GM12878 (cell line): Measurements from ENCODE around the gene ZNF543. TPM values are rescaled to one million over a fixed set of nuclear protein-coding genes. Genes with fewer than 3 reads are reported as not detected.

Experiments
- ATAC-seq: fragments of 200-7000 bp; cut with Tn5 transposase; 3 replicates; pipeline ENCODE4 v1.9.1; 2020; ENCODE audit warnings: mild to moderate bottlenecking, moderate library complexity
- BruUV-seq: library from RNA; stranded (reverse); fragments of 400-500 nt; replicated peaks from 2 replicates; lab custom pipeline; 2021; lab: Mats Ljungman, UMichigan
- CTCF ChIA-PET: fragments of 300-600 bp; sonication (Branson Sonifier 250); formaldehyde crosslinking; extraction: SDS; loops from one replicate; lab custom pipeline; 2021; ENCODE audit warnings: inconsistent platforms; lab: Yijun Ruan, JAX
- POLR2A ChIA-PET: fragments of 350-600 bp; formaldehyde crosslinking; extraction: SDS; loops from one replicate; lab custom pipeline; 2021; ENCODE audit warnings: inconsistent platforms; lab: Charles Lee
- RAD21 ChIA-PET: fragments of 300-600 bp; sonication (Branson Sonifier 250); formaldehyde crosslinking; loops from one replicate; lab custom pipeline; 2023; ENCODE audit warnings: antibody characterized with exemption; ENCODE audit not compliant: unreplicated experiment; lab: Charles Lee
- SMC1A ChIA-PET: fragments of 300-600 bp; sonication (Branson Sonifier 250); formaldehyde crosslinking; loops from one replicate; lab custom pipeline; 2023; ENCODE audit not compliant: unreplicated experiment, uncharacterized antibody; lab: Charles Lee
- DNase-seq: peaks from one replicate; pipeline ENCODE4 v3.0.0-alpha.2; 2011; ENCODE audit warnings: low read depth, low spot score
- FAIRE-seq: peaks from 3 replicates; lab custom pipeline; 2011; peaks lifted over from hg19 to GRCh38; lab: Jason Lieb, UNC
- H2AFZ ChIP-seq: 2 replicates; pipeline ENCODE4 v1.6.0; 2011; ENCODE audit warnings: low read depth, low read length, control low read depth; ENCODE audit not compliant: control insufficient read depth
- H3K27ac ChIP-seq: 2 replicates; pipeline ENCODE4 v1.5.1; 2011; ENCODE audit warnings: control low read depth; ENCODE audit not compliant: control insufficient read depth, insufficient read depth
- H3K27me3 ChIP-seq, 2 experiments: replicated peaks in 1 of 2; 2 replicates each; pipeline versions ENCODE4 v1.6.0 to v1.6.1; 2011; ENCODE audit warnings: low read length in 1 of 2; ENCODE audit not compliant: control insufficient read depth in 2 of 2, insufficient read depth in 2 of 2
- H3K36me3 ChIP-seq, 2 experiments: 2 replicates each; pipeline ENCODE4 v1.5.1; 2011; ENCODE audit warnings: low read length in 1 of 2; ENCODE audit not compliant: control insufficient read depth in 2 of 2, insufficient read depth in 2 of 2
- H3K4me1 ChIP-seq: 2 replicates; pipeline ENCODE4 v1.6.1; 2011; ENCODE audit warnings: mild to moderate bottlenecking, low read length, moderate library complexity, mixed read lengths; ENCODE audit not compliant: control insufficient read depth, insufficient read depth
- H3K4me2 ChIP-seq: 2 replicates; pipeline ENCODE4 v1.6.0; 2011; ENCODE audit warnings: control low read depth; ENCODE audit not compliant: control insufficient read depth, insufficient read depth
- H3K4me3 ChIP-seq: fragments of 200-600 bp; sonication (generic); 2 replicates; pipeline ENCODE4 v1.5.1; 2016
- H3K79me2 ChIP-seq: 2 replicates; pipeline ENCODE4 v1.6.0; 2011; ENCODE audit warnings: low read length; ENCODE audit not compliant: control insufficient read depth, insufficient read depth
- H3K9ac ChIP-seq: 2 replicates; pipeline ENCODE4 v1.8.0; 2011; ENCODE audit warnings: low read length, control low read depth, mixed read lengths; ENCODE audit not compliant: control insufficient read depth, insufficient read depth
- H3K9me3 ChIP-seq: replicated peaks from 3 replicates; pipeline ENCODE4 v1.5.1; 2011; ENCODE audit warnings: mild to moderate bottlenecking, low read length; ENCODE audit not compliant: control insufficient read depth, insufficient read depth
- H4K20me1 ChIP-seq: 2 replicates; pipeline ENCODE4 v1.6.0; 2011; ENCODE audit not compliant: control insufficient read depth, insufficient read depth
- CHD2 ChIP-seq: IDR thresholded peaks from 2 replicates; pipeline ENCODE4 v1.6.1; 2011; ENCODE audit warnings: low read depth, low read length, improper control_type of control experiment, borderline replicate concordance
- CHD4 ChIP-seq: fragments of 200-600 bp; sonication (generic); IDR thresholded peaks from 2 replicates; pipeline ENCODE4 v1.6.1; 2016; ENCODE audit warnings: mild to moderate bottlenecking
- EED ChIP-seq: sonication (generic); IDR thresholded peaks from 2 replicates; pipeline ENCODE4 v1.6.1; 2016; ENCODE audit warnings: antibody characterized with exemption, low read depth
- FOXK2 ChIP-seq: fragments of 450-650 bp; IDR thresholded peaks from 2 replicates; pipeline ENCODE4 v1.6.1; 2017; ENCODE audit warnings: mild to moderate bottlenecking, moderate library complexity
- GATAD2B ChIP-seq: fragments of 450-650 bp; conservative IDR thresholded peaks from 2 replicates; pipeline ENCODE4 v1.6.1; 2017; ENCODE audit warnings: low read depth, mild to moderate bottlenecking, moderate library complexity
- HDAC2 ChIP-seq: fragments of 200-600 bp; sonication (generic); IDR thresholded peaks from 2 replicates; pipeline ENCODE4 v1.6.1; 2017
- HDGF ChIP-seq: fragments of 450-650 bp; IDR thresholded peaks from 2 replicates; pipeline ENCODE4 v1.6.1; 2016; ENCODE audit warnings: antibody characterized with exemption
- IRF4 ChIP-seq: IDR thresholded peaks from 2 replicates; pipeline ENCODE4 v1.6.1; 2011; ENCODE audit warnings: low read depth, low read length
- KLF5 ChIP-seq: fragments of 450-650 bp; IDR thresholded peaks from 2 replicates; pipeline ENCODE4 v1.6.1; 2014; ENCODE audit warnings: mild to moderate bottlenecking; ENCODE audit not compliant: partially characterized antibody
- MEF2A ChIP-seq: IDR thresholded peaks from 2 replicates; pipeline ENCODE4 v1.6.1; 2011; ENCODE audit warnings: low read depth, mild to moderate bottlenecking, low read length, moderate library complexity; ENCODE audit not compliant: insufficient read depth
- NKRF ChIP-seq: fragments of 450-650 bp; conservative IDR thresholded peaks from 2 replicates; pipeline ENCODE4 v1.6.1; 2017; ENCODE audit warnings: mild to moderate bottlenecking, moderate library complexity
- SIX5 ChIP-seq: IDR thresholded peaks from 2 replicates; pipeline ENCODE4 v1.6.1; 2011; ENCODE audit warnings: mild to moderate bottlenecking, low read depth, low read length, moderate library complexity; ENCODE audit not compliant: severe bottlenecking
- SREBF1 ChIP-seq: IDR thresholded peaks from 2 replicates; pipeline ENCODE4 v1.6.1; 2012; ENCODE audit warnings: mild to moderate bottlenecking, low read length
- TBL1XR1 ChIP-seq: IDR thresholded peaks from 2 replicates; pipeline ENCODE4 v1.6.1; 2012; ENCODE audit warnings: low read depth, low read length, improper control_type of control experiment
- TCF12 ChIP-seq: IDR thresholded peaks from 2 replicates; pipeline ENCODE4 v1.6.1; 2011; ENCODE audit warnings: low read depth, mild to moderate bottlenecking, low read length
- YBX1 ChIP-seq: fragments of 450-650 bp; IDR thresholded peaks from 2 replicates; pipeline ENCODE4 v1.6.1; 2016; ENCODE audit warnings: antibody characterized with exemption
- YY1 ChIP-seq: IDR thresholded peaks from 2 replicates; pipeline ENCODE4 v1.6.1; 2011; ENCODE audit warnings: low read depth, mild to moderate bottlenecking, low read length
- ZNF384 ChIP-seq: IDR thresholded peaks from 2 replicates; pipeline ENCODE4 v1.6.1; 2012; ENCODE audit warnings: low read depth, mild to moderate bottlenecking, low read length, improper control_type of control experiment, borderline replicate concordance
- ZNF592 ChIP-seq: fragments of 450-650 bp; IDR thresholded peaks from 2 replicates; pipeline ENCODE4 v1.6.1; 2017; ENCODE audit warnings: mild to moderate bottlenecking, moderate library complexity
- ZSCAN29 ChIP-seq: fragments of 450-650 bp; IDR thresholded peaks from 2 replicates; pipeline ENCODE4 v1.6.1; 2017; ENCODE audit warnings: mild to moderate bottlenecking, moderate library complexity
- WGBS: methylation state at CpG from one replicate; pipeline ENCODE4 v1.1.6; 2016; ENCODE audit warnings: low lambda C conversion rate; ENCODE audit not compliant: insufficient replicate concordance, insufficient coverage; ENCODE audit errors: missing lambda C conversion rate; 5-methylcytosine and 5-hydroxymethylcytosine counted together
- in situ Hi-C: fragments of 300-500 bp; cut with MboI; formaldehyde crosslinking; loops from 9 replicates; pipeline ENCODE4 v1.14.3; 2018; ENCODE audit warnings: mixed read lengths
- intact Hi-C: fragments of 100-400 bp; cut with micrococcal nuclease; formaldehyde crosslinking; loops from one replicate; pipeline ENCODE4 v1.14.2; 2022; ENCODE audit not compliant: unreplicated experiment
- polyA plus RNA-seq, 11 experiments: library from polyadenylated mRNA; depleted of rRNA in 4 of 11; unstranded in 6 of 11; stranded (reverse) in 5 of 11; fragments of >200 nt; fragmentation: Nextera tagmentation in 4 of 11; fragmentation: Illumina TruSeq in 1 of 11; extraction: Ambion mirVana in 4 of 11; extraction: Trizol in 1 of 11; gene quantifications; 1 replicate in 1 of 11; 2 replicates in 10 of 11; pipeline versions ENCODE4 v1.2.1 to v1.2.3, GENCODE V29; 2011 to 2016; ENCODE audit warnings: inconsistent platforms in 2 of 11, missing spikeins in 2 of 11, low read depth in 1 of 11
- total RNA-seq, 4 experiments: library from RNA; depleted of rRNA in 3 of 4; stranded (reverse); fragments of >200 nt in 3 of 4; fragmentation: Illumina TruSeq in 1 of 4; extraction: Trizol in 1 of 4; gene quantifications; 2 replicates each; pipeline versions ENCODE4 v1.2.1 to v1.2.3, GENCODE V29; 2013 to 2021

Gene ZNF543
- total and polyA plus RNA-seq, 10 of the 15 experiments (the other 5 are each of a cell fraction or from before 2014, with no cell fraction given) = 0.53 to 9.0 (median 3.5) TPM

- peak within 1 kb of the TSS; percentile 33 for H2AFZ ChIP-seq
- peaks cover 4 to 10% of the 10 kb centered on the region in 2 experiments; a peak in 2 of 4 replicates for H3K36me3 ChIP-seq
- H3K4me3 ChIP-seq = peak within 1 kb of the TSS; percentile 86
- DNase-seq (peak; percentile 88), FAIRE-seq (peak; percentile 92), ATAC-seq (peak; percentile 91)
- peaks cover 48% of the 10 kb centered on the region for H3K79me2 ChIP-seq
- no peaks in the 10 kb centered on the region for H3K9me3 ChIP-seq
- CTCF ChIA-PET = interaction anchor here (0.7 kb wide), 1 partner anchor 70 kb away, joined by 3 read pairs; the partner anchor contains the start of gene ZNF304
- under 1% methylated on average over 71 of the region's 71 CpGs for WGBS
- RAD21 ChIA-PET = no interaction called here
- H3K27me3 ChIP-seq = no peaks in the 10 kb centered on the region
- H3K27ac ChIP-seq = peak within 1 kb of the TSS; percentile 90
- in situ Hi-C loops = no loop called here
- intact Hi-C loops = loop anchor here (1.0 kb wide), 3 partner anchors 40 to 89 kb away; partner anchors contain the start of genes TRAPPC2B, ZNF264, ZNF547 and ZNF805
- SMC1A ChIA-PET = no interaction called here
- peaks cover 11% of the 10 kb centered on the region for H3K4me1 ChIP-seq
- H3K4me2 ChIP-seq = peak within 1 kb of the TSS; percentile 75
- peaks cover 7% of the 10 kb centered on the region for H4K20me1 ChIP-seq
- TSS peak; percentile 68 for BruUV-seq
- POLR2A ChIA-PET = no interaction called here
- H3K9ac ChIP-seq = peak within 1 kb of the TSS; percentile 82
- TF ChIP-seq GATAD2B (peak; percentile 53), YY1 (peak; percentile 69), TCF12 (no peak), HDAC2 (no peak), CHD4 (no peak), FOXK2 (0 out of 2 replicates have a peak, but pooled peaks have one; percentile 14), SIX5 (peak; percentile 82), ZSCAN29 (0 out of 2 replicates have a peak, but pooled peaks have one; percentile 27), EED (no peak), MEF2A (no peak), ZNF384 (0 out of 2 replicates have a peak, but pooled peaks have one; percentile 30), NKRF (peak; percentile 80), YBX1 (no peak), CHD2 (peak; percentile 89; the same call in 1 of the 2 replicates), IRF4 (no peak), ZNF592 (no peak), KLF5 (peak; percentile 54), HDGF (no peak), SREBF1 (no peak), TBL1XR1 (no peak)
These were observed 39.9 kb upstream of the ZNF543 start, which contains the start of gene ZNF460 for GRCh38 chr19:57280165-57280961. ZNF460 (plus strand) TSS chr19:57280485; CDS start chr19:57280807, 322 bp downstream.
